NCI-H1436 treated with DMSO at 0.1 percent for 48 hours (cell line): ENCODE data around the gene VARS2.

ENCODE experiments used
- DNase-seq: peaks from one replicate; lab custom pipeline; 2025; lab: John Stamatoyannopoulos, UW

Gene VARS2

DNA sequence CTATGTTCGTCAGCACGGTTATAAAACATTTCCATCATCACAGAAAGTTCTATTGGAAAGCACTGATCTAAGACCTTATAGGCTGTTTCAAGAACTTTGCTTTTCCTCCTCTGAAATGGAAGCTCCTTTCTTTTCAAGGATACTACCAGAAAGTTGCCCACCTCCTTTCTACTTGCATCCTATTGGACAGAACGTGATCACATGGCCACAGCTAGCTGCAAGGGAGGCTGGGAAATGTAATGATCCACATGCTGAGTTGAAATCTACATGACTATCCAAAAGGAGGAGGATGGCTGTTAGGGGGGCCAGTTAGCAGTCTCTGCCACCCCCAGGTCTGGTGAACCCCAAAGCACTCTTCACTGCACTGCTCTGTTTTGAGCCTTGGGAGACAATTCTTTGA lies 14.6 kb downstream of the VARS2 start:
- no peak for DNase-seq

DNA sequence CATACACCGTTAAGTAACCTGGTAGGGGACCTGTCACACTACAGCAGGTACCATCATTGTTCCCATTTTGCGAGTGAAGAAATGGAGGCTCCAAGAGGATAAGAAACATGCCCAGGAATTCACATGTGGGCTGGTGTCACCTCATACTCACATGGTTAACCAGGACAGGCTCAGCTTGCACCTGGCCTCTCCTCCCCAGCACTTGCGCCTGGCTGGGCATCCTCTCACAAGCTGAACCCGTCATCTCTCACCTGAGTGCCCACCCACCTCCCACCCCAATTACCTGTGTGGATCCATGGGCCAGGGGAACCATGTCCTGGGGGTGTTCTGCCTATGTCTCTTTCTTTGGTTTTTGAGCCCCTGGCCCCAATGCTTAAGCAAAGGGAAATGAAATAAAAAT lies 16.5 kb downstream of the VARS2 start:
- no peak for DNase-seq

DNA sequence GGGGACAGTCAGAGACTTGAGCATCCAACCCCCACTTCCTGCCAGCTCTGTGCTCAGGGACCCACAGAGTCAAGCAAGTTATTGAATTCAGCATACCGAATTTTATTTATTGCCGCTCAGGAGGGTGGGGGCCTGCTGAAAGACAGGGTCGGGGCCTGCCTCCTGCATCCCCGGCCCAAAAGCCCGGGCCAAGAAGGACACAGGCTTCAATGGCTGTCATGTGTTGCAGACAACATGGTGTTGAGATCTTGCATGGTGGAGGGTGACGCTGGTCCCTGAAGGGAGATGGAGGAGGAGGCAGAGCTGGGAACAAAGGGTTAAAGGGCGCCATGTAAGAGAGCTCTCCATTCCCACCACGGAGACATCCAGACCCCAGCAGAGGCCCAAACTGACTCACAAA lies 17.2 kb downstream of the VARS2 start:
- no peak for DNase-seq

DNA sequence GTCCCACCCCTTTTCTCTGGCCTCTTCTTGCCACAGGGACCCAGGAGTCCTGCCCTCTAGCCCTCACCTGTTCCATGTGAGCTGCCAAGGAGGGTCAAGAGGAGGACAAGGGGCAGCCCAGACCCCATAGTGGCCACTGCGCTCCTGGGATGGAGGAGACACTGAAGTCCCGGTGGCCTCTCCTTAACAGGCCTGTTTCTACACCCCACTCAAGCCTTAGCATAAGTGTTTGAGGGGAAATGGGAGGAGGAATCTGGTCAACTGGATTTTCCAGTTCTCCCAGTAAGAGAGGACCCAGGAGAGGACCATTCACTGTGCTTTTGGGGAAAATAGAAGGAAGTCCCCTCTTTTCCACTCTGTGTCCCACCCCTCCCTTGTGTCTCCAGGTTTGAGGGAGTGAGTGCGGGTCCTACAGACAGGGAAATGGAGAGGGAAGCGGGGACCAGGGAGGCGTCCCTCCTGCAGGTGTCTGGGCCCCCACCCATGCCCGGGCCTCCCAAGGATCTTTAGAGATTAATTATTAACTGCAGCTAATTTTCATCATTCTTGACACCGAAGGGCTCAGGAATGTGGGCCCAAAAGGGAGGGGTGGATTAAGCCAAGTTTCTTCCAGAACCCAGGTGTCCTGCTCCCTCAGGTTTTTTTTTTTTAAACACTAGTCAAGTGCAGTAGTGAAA lies 18.1 kb downstream of the VARS2 start, which contains the start of gene SFTA2:
Gene SFTA2, minus strand, starts transcription at position 202 of the 677 bp plus-strand sequence. Its CDS starts 74 bp downstream, at position 128.
- no peak for DNase-seq

DNA sequence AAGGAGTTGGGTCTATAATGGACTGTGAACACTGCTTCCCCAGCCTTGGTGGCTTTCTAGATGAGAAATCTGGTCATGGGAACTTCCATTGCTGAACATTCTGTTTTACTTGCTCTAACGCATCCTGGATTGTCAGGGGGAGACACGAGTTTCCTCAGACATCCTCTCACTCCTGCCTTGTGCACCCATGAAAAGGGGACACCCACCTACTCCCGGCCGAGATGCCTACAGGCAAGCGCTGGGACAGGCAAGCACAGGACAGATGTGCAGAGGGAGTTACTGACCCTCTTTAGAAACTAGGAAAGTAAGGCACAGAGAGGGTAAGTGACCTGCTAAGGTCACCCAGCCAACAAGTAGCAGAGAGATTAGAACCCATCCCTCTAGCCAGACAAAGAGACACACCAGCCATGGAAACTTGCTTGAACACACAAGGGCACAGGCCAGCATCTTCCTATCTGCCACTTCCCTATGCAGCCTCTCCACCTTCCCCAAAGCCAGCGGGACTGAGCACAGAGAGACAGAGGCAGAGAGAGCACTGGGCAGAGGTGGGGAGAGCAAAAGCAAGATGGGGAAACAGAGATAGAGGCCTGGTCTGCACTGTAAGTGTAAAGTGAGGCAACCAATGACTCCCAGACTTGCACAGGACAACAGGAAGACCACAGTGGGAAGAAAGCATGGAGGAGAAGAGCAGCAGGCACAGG lies 18.8 kb downstream of the VARS2 start:
- DNase-seq, result no peak

DNA sequence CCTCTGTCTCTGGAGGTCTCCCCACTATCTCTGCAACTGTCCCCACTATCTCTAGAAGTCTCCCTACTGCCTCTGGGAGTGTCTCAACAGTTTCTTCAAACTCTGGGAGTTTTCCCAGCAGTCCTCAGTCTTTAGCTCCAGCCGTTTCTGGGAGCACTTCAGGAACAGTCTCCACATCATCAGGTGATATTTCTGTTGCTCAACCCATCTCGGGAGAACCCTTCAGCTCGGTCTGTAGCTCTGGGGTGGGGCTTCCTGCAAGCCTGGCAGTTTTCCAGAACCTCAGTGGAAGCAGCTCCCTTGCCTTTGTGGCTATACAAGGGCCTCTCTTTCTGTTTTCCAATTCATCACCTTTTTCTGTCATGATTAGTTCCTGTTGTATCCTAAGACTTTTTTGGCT lies 21.0 kb downstream of the VARS2 start:
- no peak for DNase-seq

DNA sequence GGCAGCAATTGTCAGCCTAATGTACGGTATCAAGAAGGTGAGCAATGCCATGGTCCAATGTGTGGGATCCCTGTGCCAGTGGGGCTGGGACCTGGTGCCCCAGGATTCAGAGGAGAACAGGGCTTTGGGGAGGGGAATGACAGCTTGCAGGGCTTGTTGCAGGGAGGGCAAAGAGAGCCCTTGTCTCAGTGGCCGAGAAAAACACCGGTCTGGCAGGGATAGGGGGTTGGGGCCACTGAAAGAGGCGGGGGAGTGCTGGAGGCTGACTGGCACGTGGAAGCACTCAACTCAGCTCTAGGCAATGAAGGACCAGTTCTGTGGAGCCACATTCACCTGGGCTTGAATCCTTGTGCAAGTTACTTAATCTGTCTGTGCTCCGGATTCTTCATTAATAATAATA lies 23.2 kb downstream of the VARS2 start:
- DNase-seq, result no peak

DNA sequence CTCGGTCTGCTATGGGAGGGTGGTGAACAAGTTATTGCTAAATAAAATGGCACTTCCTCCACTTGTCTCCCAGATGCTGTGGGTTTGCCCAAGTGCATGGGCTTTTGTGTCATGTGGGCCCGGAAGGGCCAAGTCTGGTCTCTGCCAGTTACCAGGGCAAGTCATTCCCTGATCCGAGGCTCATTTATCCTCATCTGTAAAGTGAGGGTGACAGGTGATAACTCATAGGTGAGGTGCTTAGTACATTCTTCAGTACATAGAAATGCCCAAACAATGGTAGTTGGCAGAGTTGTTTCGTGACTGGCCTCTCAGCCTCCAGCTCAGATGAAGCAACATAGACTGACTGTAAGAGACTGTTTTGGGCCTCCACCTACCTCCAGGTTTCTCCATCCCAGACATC lies 24.7 kb downstream of the VARS2 start:
- DNase-seq, result no peak

DNA sequence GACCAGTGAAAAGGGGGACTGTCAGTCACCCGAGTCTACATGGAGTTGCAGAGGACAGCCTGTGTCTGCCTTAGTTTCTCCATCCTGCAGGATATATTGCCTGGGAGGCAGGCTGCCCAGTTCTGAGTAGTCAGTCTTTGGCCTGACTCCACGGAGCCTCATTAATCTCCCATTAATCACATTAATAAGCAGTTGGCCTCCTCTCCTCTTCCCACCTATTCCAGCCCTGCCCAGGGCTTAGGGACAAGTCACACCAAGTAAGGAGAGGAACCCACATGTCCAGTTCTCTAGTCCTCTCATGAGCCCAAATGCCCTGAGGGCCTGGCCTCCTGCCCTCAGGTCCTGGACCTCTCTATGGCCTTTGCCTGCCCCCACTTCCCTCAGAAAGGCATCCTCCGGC lies 25.4 kb downstream of the VARS2 start:
- DNase-seq, result no peak

DNA sequence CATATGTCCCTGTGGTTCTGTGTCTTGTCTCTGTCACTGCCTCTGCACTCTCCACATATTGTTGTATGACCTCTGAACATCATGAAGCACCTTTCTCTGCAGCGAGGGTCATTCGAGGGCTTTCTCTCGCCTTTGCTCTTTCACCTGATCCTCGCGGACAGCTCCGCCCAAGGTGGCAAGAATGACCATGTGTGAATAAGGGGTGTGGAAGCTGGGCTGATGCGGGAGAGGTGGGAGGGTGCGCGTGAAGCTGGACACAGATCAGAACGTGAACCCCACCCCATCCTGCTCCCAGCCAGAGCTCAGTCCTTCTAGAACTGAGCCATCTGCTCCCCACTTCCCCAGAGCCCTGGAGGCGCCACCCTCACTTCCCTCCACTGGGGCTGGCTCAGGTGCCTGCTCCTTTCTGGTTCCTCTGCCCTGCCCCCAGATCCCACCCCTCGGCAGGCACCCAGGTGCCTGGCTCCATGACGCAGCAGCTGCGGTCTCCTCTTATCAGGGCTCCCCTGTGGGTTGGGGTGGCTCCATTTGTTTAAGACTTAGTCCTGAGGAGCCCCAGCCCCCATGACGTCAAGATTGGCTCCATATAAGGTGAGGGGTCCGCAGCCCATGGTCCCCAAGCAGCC lies 26.4 kb downstream of the VARS2 start, which contains the start of gene MUCL3:
Gene MUCL3, plus strand, starts transcription at position 613 of the 626 bp plus-strand sequence. CDS start 27 bp downstream, outside the sequence.
- DNase-seq, result no peak

DNA sequence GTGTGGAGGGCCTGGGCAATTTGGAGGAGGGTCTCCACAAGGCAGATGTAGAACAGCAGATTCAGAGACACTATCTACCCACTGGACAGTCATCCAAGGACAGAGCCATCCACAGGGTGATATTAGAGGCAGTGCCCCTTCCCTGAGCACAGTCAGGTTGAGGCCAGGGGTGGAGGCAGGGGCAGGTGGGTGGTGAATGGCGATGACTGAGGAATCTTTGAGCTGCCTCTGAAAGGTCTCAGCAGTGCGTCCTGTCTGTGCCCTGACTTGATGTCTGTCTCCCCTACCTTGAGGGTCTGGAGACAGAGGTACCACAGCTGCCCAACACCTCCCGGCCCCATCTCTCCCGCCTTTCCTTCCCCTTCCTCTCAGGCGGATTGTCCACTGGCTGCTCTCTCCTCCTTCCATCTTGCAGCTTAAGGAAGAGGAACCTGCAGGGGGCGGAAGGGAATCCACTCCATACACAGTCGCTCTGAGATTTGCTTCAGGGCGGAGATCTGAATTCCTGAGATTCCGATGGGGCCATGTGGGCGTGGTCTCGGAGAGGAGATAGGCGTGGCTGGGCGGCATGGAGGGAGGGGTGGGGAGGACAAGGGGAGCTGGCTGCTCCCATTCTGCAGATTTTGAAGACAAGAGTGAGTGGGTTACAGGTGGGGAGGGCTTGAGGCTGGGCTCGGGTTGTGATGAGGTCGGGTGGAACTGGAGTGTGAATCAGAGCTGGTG lies 28.5 kb downstream of the VARS2 start:
- DNase-seq, result no peak

DNA sequence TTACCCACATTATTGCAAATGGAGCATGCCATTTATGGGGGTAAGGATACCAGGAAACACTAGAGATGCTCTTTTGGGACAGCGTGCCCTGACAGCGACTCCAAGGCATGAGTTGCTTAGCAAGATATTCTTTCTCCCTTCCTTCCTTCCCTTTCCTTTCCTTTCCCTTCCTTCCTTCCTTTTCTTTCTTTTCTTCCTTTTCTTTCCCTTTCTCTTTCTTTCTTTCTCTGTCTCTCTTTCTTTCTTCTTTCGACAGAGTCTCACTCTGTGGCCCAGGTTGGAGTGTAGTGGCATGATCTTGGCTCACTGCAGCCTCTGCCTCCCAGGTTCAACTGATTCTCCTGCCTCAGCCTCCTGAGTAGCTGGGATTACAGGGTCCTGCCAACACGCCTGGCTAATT lies 30.0 kb downstream of the VARS2 start:
- no peak for DNase-seq

DNA sequence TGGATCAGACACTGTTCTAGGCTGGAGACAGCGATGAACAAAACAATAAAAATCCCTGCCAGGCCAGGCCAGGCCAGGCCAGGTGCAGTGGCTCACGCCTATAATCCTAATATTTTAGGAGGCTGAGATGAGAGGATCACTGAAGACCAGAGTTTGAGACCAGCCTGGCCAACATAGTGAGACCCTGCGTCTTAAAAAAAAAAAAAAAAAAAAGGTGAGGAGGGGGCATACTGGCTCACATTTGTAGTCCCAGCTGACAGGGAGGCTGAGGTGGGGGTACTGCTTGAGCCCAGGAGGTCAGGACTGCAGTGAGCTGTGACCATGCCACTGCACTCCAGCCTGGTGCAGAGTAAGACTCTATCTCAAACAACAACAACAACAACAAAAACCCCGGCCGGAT lies 31.2 kb downstream of the VARS2 start:
- no peak for DNase-seq

DNA sequence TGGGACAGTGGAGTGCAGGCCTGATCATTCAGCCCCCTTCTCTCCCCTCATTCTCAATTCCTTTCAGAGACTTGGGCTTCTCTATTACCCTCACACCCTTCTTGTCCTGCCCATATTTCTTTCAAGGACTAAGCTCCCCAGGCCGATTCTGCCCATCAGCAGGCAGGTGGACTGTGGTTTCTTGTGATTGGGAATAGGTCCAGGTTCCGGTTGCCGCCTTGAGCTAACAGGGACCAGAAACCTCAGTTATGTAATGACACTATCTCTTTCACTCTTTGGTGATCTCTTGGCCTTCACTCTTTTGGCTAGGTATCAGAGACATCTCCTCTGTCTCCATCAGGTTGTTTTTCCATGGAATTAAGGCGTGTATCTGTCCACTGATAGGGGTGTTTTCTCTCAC lies 33.2 kb downstream of the VARS2 start:
- no peak for DNase-seq

DNA sequence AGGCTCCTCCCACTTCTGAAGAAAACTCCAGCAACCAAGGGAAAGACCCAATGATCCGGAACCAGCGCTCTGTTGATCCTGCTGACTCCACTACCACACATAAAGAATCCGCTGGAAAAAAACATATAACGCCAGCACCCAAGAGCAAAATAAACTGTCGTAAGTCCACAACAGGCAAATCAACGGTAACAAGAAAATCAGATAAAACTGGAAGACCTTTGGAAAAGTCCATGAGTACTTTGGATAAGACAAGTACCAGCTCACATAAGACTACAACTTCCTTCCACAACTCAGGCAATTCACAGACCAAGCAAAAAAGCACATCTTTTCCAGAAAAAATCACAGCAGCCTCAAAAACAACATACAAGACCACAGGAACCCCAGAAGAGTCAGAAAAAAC lies 34.8 kb downstream of the VARS2 start:
- no peak for DNase-seq

DNA sequence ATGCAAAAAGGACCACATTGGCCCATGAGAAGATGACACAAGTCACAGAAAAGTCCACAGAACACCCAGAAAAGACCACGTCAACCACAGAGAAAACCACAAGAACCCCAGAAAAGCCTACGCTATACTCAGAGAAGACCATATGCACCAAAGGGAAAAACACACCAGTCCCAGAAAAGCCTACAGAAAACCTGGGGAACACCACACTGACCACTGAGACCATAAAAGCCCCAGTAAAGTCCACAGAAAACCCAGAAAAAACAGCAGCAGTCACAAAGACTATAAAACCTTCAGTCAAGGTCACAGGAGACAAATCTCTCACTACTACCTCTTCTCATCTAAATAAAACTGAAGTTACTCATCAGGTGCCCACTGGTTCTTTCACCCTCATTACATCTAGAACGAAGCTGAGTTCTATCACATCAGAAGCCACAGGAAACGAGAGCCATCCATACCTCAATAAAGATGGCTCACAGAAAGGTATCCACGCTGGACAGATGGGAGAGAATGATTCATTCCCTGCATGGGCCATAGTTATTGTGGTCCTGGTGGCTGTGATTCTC lies 38.0 kb downstream of the VARS2 start:
- DNase-seq, result no peak

DNA sequence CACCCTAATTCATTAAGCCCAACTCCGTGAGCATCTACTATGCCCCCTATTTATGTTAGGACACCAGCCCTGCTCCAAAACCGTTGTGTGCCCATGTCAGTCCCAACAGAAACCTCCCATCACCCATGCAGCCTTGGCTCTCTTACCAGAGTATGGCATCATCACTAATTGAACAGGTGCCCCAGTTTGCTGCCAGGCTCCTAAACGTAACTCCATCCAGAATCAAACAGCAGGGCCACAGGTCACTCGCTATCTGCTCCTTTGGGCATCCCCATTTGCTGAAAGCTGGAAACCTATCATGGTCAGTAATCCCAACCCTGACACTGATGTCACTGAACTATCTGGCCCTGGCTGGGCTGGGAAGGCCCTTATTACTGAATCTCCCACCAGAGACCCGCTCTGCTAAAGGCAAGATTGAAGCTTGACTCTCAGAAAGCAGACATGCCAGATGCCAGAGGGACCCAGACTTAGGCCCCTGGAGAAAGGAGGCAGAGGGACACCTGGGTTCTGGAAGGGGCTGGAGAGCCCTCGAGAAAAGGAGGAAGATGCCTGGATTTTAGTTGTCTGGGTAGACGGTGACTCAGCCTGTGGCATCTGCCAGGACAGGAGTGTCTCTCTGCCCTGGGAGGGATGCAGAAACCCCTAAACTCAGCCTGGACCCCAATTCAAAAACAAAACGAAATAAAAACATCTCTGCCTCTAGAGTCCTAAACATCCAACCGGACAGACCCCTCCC lies 40.8 kb downstream of the VARS2 start:
- DNase-seq, result no peak

DNA sequence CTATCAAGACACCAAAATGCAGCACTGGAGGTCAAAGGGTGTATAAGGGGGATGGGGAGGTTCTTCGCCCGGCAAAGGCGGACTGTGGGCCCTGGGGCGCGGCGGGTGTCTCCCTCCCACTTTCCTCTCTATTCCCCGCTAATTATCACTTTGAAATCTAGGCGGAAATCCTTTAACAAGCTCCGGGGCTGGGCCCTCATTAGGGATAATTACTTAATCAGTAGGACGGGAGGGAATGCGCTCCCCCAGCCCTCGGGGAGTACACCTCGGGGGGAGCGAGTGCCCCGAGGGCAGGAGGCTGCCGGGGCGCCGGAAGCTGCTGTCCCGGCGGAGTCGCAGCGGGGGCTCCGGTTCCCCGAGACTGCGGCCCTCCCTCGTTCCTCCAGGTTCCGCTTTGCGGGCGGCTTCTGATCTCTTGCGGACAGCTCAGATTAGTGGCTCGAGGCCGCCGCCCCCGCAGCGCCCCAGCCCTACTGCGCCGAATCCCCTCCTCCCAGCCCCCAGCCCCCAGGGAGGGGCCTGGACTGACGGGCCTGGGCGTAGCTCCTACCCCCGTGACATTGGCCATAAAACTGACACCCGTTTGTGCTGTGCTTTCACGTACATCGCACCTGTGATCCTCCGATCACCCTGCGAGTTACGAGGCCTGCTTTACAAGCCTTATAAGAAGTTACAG lies 41.5 kb downstream of the VARS2 start:
- no peak for DNase-seq

DNA sequence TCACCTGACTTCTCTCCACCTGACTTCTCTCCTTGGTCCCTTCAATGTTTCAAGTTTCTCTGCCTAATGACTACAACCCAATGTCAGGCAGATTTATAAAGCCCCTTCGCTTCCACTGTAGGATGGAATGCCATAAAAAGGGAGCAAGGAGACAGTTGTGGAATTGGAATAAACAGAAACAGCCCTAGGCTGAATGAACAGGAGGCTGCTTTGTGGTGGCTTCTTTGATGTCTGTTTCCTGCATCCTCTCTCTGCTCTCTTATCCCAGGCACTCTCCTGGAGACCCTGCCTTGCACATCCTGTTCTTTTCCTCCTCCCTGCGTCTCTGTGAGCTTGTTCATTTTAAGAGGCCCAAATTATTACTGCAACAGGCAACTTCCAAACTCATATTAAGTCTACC lies 43.7 kb downstream of the VARS2 start:
- DNase-seq, result no peak

DNA sequence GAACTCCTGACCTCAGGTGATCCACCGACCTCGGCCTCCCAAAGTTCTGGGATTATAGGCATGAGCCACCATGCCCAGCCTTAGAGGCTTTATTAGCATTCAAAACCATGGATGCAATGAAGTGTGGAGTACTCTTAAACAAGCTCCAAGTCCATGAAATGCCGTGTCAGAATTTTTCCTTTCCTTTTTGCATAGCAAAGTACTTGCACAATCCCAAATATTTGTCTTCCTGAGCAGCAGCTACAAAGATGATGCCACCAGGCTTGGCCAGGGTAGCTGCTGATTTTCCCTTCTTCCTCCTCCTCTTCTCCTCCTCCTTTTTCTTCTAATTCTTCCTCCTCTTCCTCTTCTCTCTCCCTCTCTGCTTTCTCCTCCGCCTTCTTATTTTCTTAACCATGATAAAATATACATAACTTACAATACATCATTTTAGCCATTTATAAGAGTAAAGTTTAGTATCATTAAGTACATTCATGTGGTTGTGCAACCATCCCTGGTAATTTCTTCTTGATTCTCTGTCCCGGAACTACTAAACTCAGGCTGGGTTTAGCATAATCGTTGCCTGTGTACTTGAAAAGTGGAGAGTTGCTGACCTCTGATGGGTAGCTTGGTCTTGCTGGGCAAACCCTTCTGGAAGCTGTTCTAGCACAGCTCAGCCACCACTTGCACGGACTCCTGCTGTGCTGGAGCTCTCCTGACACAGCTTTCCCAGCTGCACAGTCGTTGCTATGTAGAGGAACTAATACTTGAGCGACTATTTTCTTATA lies 47.1 kb downstream of the VARS2 start:
- DNase-seq, result no peak
